Naive thymus-derived CD4-positive, alpha-beta T cell (primary cell): ENCODE measurements around the gene ZNF423. TPM values are rescaled to one million over a fixed set of nuclear protein-coding genes. Genes with fewer than 3 reads are reported as not detected.

Source experiments
- ATAC-seq: fragments of 150-1000 bp; cut with Tn5 transposase; 2 replicates; pipeline ENCODE4 v1.10.0; 2021; ENCODE audit warnings: mild to moderate bottlenecking, moderate library complexity
- CTCF ChIA-PET: fragments of 350-600 bp; sonication (Branson Sonifier 250); formaldehyde crosslinking; loops from one replicate; lab custom pipeline; 2021; ENCODE audit warnings: antibody characterized with exemption; lab: Charles Lee
- POLR2A ChIA-PET: fragments of 350-600 bp; sonication (Branson Sonifier 250); formaldehyde crosslinking; loops from one replicate; lab custom pipeline; 2021; ENCODE audit warnings: antibody characterized with exemption, inconsistent platforms; lab: Charles Lee
- DNase-seq, 9 donors: peaks; one replicate each; pipeline versions ENCODE4 v3.0.0 to v3.0.0-alpha.2; 2020 to 2022; ENCODE audit warnings: mixed read lengths in 1 of 9
- H3K27ac ChIP-seq: one replicate; pipeline ENCODE4 v1.7.0; 2013; ENCODE audit warnings: mild to moderate bottlenecking, low read depth, low read length, moderate library complexity
- H3K27me3 ChIP-seq, 2 donors: one replicate each; pipeline ENCODE4 v1.7.0; 2013; ENCODE audit warnings: low read length in 2 of 2, mild to moderate bottlenecking in 2 of 2, moderate library complexity in 2 of 2; ENCODE audit not compliant: control insufficient read depth in 2 of 2, insufficient read depth in 2 of 2
- H3K36me3 ChIP-seq, 3 experiments: 1 replicate in 2 of 3; 2 replicates in 1 of 3; pipeline ENCODE4 v1.7.0; 2013; ENCODE audit warnings: low read length in 3 of 3, mild to moderate bottlenecking in 3 of 3, moderate library complexity in 1 of 3; ENCODE audit not compliant: insufficient read depth in 3 of 3, control insufficient read depth in 2 of 3
- H3K4me1 ChIP-seq, 2 donors: one replicate each; pipeline ENCODE4 v1.7.0; 2013; ENCODE audit warnings: low read length in 2 of 2, mild to moderate bottlenecking in 2 of 2, moderate library complexity in 1 of 2; ENCODE audit not compliant: control insufficient read depth in 2 of 2, insufficient read depth in 2 of 2
- H3K4me3 ChIP-seq: 2 replicates; pipeline ENCODE4 v1.7.0; 2013; ENCODE audit warnings: mild to moderate bottlenecking, low read length
- H3K9me3 ChIP-seq, 3 experiments: 1 replicate in 2 of 3; 2 replicates in 1 of 3; pipeline ENCODE4 v1.7.0; 2013; ENCODE audit warnings: low read length in 3 of 3; ENCODE audit not compliant: control insufficient read depth in 2 of 3
- H3K27ac Mint-ChIP-seq, 9 donors: one replicate each; pipeline ENCODE4 v1.8.0; 2020 to 2022; ENCODE audit warnings: mixed read lengths in 9 of 9, mild to moderate bottlenecking in 8 of 9, moderate library complexity in 5 of 9, inconsistent platforms in 2 of 9
- H3K27me3 Mint-ChIP-seq, 5 donors: one replicate each; pipeline ENCODE4 v1.8.0; 2021 to 2022; ENCODE audit warnings: mixed read lengths in 5 of 5, mild to moderate bottlenecking in 1 of 5
- H3K36me3 Mint-ChIP-seq, 5 donors: one replicate each; pipeline ENCODE4 v1.8.0; 2020 to 2022; ENCODE audit warnings: mixed read lengths in 5 of 5, mild to moderate bottlenecking in 3 of 5, inconsistent platforms in 1 of 5
- H3K4me1 Mint-ChIP-seq, 7 donors: one replicate each; pipeline ENCODE4 v1.8.0; 2020 to 2022; ENCODE audit warnings: mixed read lengths in 7 of 7, mild to moderate bottlenecking in 3 of 7, inconsistent platforms in 1 of 7
- H3K4me3 Mint-ChIP-seq, 10 donors: one replicate each; pipeline ENCODE4 v1.8.0; 2020 to 2022; ENCODE audit warnings: mild to moderate bottlenecking in 10 of 10, mixed read lengths in 10 of 10, moderate library complexity in 6 of 10, inconsistent platforms in 2 of 10
- H3K9me3 Mint-ChIP-seq, 11 donors: one replicate each; pipeline ENCODE4 v1.8.0; 2020 to 2022; ENCODE audit warnings: mixed read lengths in 11 of 11, mild to moderate bottlenecking in 4 of 11, inconsistent platforms in 1 of 11, moderate library complexity in 1 of 11
- intact Hi-C, 2 donors: fragments of 100-400 bp; cut with micrococcal nuclease; formaldehyde crosslinking; loops; one replicate each; pipeline ENCODE4 v1.15.1; 2023
- polyA plus RNA-seq, 2 donors: library from polyadenylated mRNA; unstranded; fragments of 300-500 nt; fragmentation: Illumina TruSeq; gene quantifications; one replicate each; pipeline ENCODE4 v1.2.3, GENCODE V29; 2021
- total RNA-seq, 6 experiments: library from RNA in 5 of 6; stranded (reverse) in 5 of 6; gene quantifications; 1 replicate in 5 of 6; 2 replicates in 1 of 6; pipeline ENCODE4 v1.2.3 and lab custom pipeline; 2021 to 2026

Gene ZNF423
- total and polyA plus RNA-seq, 7 experiments from 2014 or later = not detected

- Histone ChIP-seq H3K4me3 (no peak overlapping the region), H3K27ac (no peak overlapping the region), H3K27me3 (no peaks in the 10 kb centered on the region), H3K4me1 (no peaks in the 10 kb centered on the region), H3K9me3 (no peaks in the 10 kb centered on the region), H3K36me3 (no peaks in the 10 kb centered on the region)
- Mint-ChIP-seq H3K9me3 (peaks cover 0 to 2% (median 0%) of the 10 kb centered on the region in 11 donors), H3K4me3 (no peak overlapping the region), H3K27ac (no peak overlapping the region), H3K27me3 (peaks cover 0 to 9% (median 0%) of the 10 kb centered on the region in 5 donors), H3K4me1 (peaks cover 0 to 24% (median 13%) of the 10 kb centered on the region in 7 donors), H3K36me3 (no peaks in the 10 kb centered on the region)
- ChIA-PET CTCF (interaction anchor here (0.6 kb wide), 1 partner anchor 537 kb away, joined by 3 read pairs; no protein-coding TSS in a partner anchor), POLR2A (no interaction called here)
- intact Hi-C loops = no loop called here
- DNase-seq = no peak
- no peak for ATAC-seq
Observed at GRCh38 chr16:49487746-49488145, 368.2 kb downstream of the ZNF423 start.

- Mint-ChIP-seq H3K27ac (peak overlapping the region in 2 of 9 donors; percentile 54 to 89), H3K4me3 (no peak overlapping the region), H3K4me1 (peaks cover 0 to 32% (median 18%) of the 10 kb centered on the region in 7 donors), H3K27me3 (peaks cover 0 to 18% (median 0%) of the 10 kb centered on the region in 5 donors), H3K9me3 (peaks cover 0 to 2% (median 0%) of the 10 kb centered on the region in 11 donors), H3K36me3 (no peaks in the 10 kb centered on the region)
- H3K27ac ChIP-seq = no peak overlapping the region
- CTCF ChIA-PET = interaction anchor here (1.1 kb wide), 1 partner anchor 44 kb away, joined by 3 read pairs; no protein-coding TSS in a partner anchor
- no peaks in the 10 kb centered on the region for H3K27me3 ChIP-seq
- intact Hi-C loops = no loop called here
- no peaks in the 10 kb centered on the region for H3K9me3 ChIP-seq
- H3K4me3 ChIP-seq = no peak overlapping the region
- ATAC-seq (no peak), DNase-seq (no peak)
- POLR2A ChIA-PET = no interaction called here
- no peaks in the 10 kb centered on the region for H3K4me1 ChIP-seq
- no peaks in the 10 kb centered on the region for H3K36me3 ChIP-seq
Observed at GRCh38 chr16:49486400-49486799, 369.5 kb downstream of the ZNF423 start.

- ChIA-PET POLR2A (no interaction called here), CTCF (no interaction called here)
- intact Hi-C loops = no loop called here
- Histone ChIP-seq H3K36me3 (no peaks in the 10 kb centered on the region), H3K9me3 (no peaks in the 10 kb centered on the region), H3K27me3 (no peaks in the 10 kb centered on the region), H3K4me1 (no peaks in the 10 kb centered on the region), H3K4me3 (no peak overlapping the region), H3K27ac (no peak overlapping the region)
- ATAC-seq = no peak
- Mint-ChIP-seq H3K27me3 (peaks cover 0 to 23% (median 0%) of the 10 kb centered on the region in 5 donors), H3K9me3 (peaks cover 0 to 2% (median 0%) of the 10 kb centered on the region in 11 donors), H3K4me1 (peaks cover 0 to 32% (median 18%) of the 10 kb centered on the region in 7 donors), H3K36me3 (no peaks in the 10 kb centered on the region), H3K27ac (peak overlapping the region in 1 of 9 donors; percentile 31), H3K4me3 (no peak overlapping the region)
- DNase-seq = no peak
Observed at GRCh38 chr16:49485663-49486062, 370.2 kb downstream of the ZNF423 start.

- Histone ChIP-seq H3K36me3 (no peaks in the 10 kb centered on the region), H3K4me3 (no peak overlapping the region), H3K27me3 (no peaks in the 10 kb centered on the region), H3K27ac (no peak overlapping the region), H3K4me1 (no peaks in the 10 kb centered on the region), H3K9me3 (no peaks in the 10 kb centered on the region)
- Mint-ChIP-seq H3K4me3 (peak overlapping the region in 3 of 10 donors; percentile 8 to 66 (median 39)), H3K4me1 (peaks cover 0 to 28% (median 16%) of the 10 kb centered on the region in 7 donors), H3K27ac (no peak overlapping the region), H3K9me3 (peaks cover 0 to 2% (median 0%) of the 10 kb centered on the region in 11 donors), H3K27me3 (peaks cover 0 to 24% (median 0%) of the 10 kb centered on the region in 5 donors), H3K36me3 (no peaks in the 10 kb centered on the region)
- DNase-seq (no peak), ATAC-seq (no peak)
- POLR2A ChIA-PET = no interaction called here
- CTCF ChIA-PET = no interaction called here
- intact Hi-C loops = no loop called here
Observed at GRCh38 chr16:49484936-49485335, 371.0 kb downstream of the ZNF423 start.

GRCh38 chr16:49484451-49484849 is 371.5 kb downstream of the ZNF423 start:
- Mint-ChIP-seq H3K36me3 (no peaks in the 10 kb centered on the region), H3K9me3 (peaks cover 0 to 2% (median 0%) of the 10 kb centered on the region in 11 donors), H3K4me1 (peaks cover 0 to 26% (median 14%) of the 10 kb centered on the region in 7 donors), H3K4me3 (peak overlapping the region in 4 of 10 donors; percentile 18 to 66 (median 38)), H3K27ac (peak overlapping the region in 1 of 9 donors; percentile 46), H3K27me3 (peaks cover 0 to 29% (median 0%) of the 10 kb centered on the region in 5 donors)
- Histone ChIP-seq H3K9me3 (no peaks in the 10 kb centered on the region), H3K4me3 (no peak overlapping the region), H3K4me1 (no peaks in the 10 kb centered on the region), H3K27ac (no peak overlapping the region), H3K27me3 (no peaks in the 10 kb centered on the region), H3K36me3 (no peaks in the 10 kb centered on the region)
- ChIA-PET CTCF (no interaction called here), POLR2A (no interaction called here)
- ATAC-seq (peak; percentile 57), DNase-seq (peak in 1 of 9 donors; percentile 26)
- intact Hi-C loops = no loop called here

GRCh38 chr16:49483651-49484450 is 372.1 kb downstream of the ZNF423 start:
- intact Hi-C loops = no loop called here
- Histone ChIP-seq H3K9me3 (no peaks in the 10 kb centered on the region), H3K27ac (no peak overlapping the region), H3K4me3 (no peak overlapping the region), H3K4me1 (no peaks in the 10 kb centered on the region), H3K27me3 (no peaks in the 10 kb centered on the region), H3K36me3 (no peaks in the 10 kb centered on the region)
- peak overlapping the region in 4 of 10 donors; percentile 18 to 39 (median 32) for H3K4me3 Mint-ChIP-seq
- ChIA-PET POLR2A (no interaction called here), CTCF (no interaction called here)
- peak overlapping the region in 1 of 9 donors; percentile 20 for H3K27ac Mint-ChIP-seq
- no peak for ATAC-seq
- peaks cover 0 to 2% (median 0%) of the 10 kb centered on the region in 11 donors for H3K9me3 Mint-ChIP-seq
- no peak for DNase-seq
- peaks cover 0 to 29% (median 0%) of the 10 kb centered on the region in 5 donors for H3K27me3 Mint-ChIP-seq
- H3K4me1 Mint-ChIP-seq = peaks cover 0 to 26% (median 14%) of the 10 kb centered on the region in 7 donors
- no peaks in the 10 kb centered on the region for H3K36me3 Mint-ChIP-seq
